H1 (cell line): ENCODE measurements around the gene TTC4. TPM values are rescaled to one million over a fixed set of nuclear protein-coding genes. Genes with fewer than 3 reads are reported as not detected.

Experiments used
- CTCF ChIA-PET: fragments of 300-600 bp; sonication (Branson Sonifier 250); formaldehyde crosslinking; loops from one replicate; lab custom pipeline; 2021; ENCODE audit not compliant: partially characterized antibody; lab: Charles Lee
- POLR2A ChIA-PET: fragments of 300-600 bp; sonication (Branson Sonifier 250); formaldehyde crosslinking; loops from one replicate; lab custom pipeline; 2021; ENCODE audit warnings: inconsistent platforms; ENCODE audit not compliant: partially characterized antibody; lab: Charles Lee
- DNase-seq, 2 experiments: peaks; one replicate each; pipeline versions ENCODE4 v3.0.0 to v3.0.0-alpha.2; 2010 to 2022; ENCODE audit warnings: low spot score in 2 of 2, low read depth in 1 of 2, mixed read lengths in 1 of 2
- FAIRE-seq: peaks from 2 replicates; lab custom pipeline; 2011; peaks lifted over from hg19 to GRCh38; lab: Jason Lieb, UNC
- H2AFZ ChIP-seq: 2 replicates; pipeline ENCODE4 v1.8.1; 2012; ENCODE audit warnings: low read length, inconsistent platforms
- H2AK5ac ChIP-seq: 2 replicates; pipeline ENCODE4 v1.6.1; 2013; ENCODE audit warnings: low read depth, low read length
- H2BK120ac ChIP-seq: replicated peaks from 2 replicates; pipeline ENCODE3; 2013; ENCODE audit warnings: low read depth, low read length, inconsistent platforms
- H2BK12ac ChIP-seq: 2 replicates; pipeline ENCODE4 v1.6.1; 2013; ENCODE audit warnings: low read depth, low read length
- H2BK15ac ChIP-seq: 2 replicates; pipeline ENCODE4 v1.6.1; 2013; ENCODE audit warnings: low read length
- H2BK20ac ChIP-seq: 2 replicates; pipeline ENCODE4 v1.6.1; 2013; ENCODE audit warnings: low read length
- H2BK5ac ChIP-seq: 2 replicates; pipeline ENCODE4 v1.6.1; 2013; ENCODE audit warnings: low read depth, low read length
- H3K14ac ChIP-seq: 2 replicates; pipeline ENCODE4 v1.6.1; 2013; ENCODE audit warnings: inconsistent platforms; ENCODE audit not compliant: insufficient read length
- H3K18ac ChIP-seq: 2 replicates; pipeline ENCODE4 v1.6.1; 2013; ENCODE audit warnings: low read length; ENCODE audit errors: extremely low read depth
- H3K23ac ChIP-seq: 2 replicates; pipeline ENCODE4 v1.6.1; 2013; ENCODE audit warnings: inconsistent platforms; ENCODE audit not compliant: insufficient read length
- H3K23me2 ChIP-seq: 2 replicates; pipeline ENCODE4 v1.6.1; 2013; ENCODE audit warnings: low read depth, low read length
- H3K27ac ChIP-seq: 2 replicates; pipeline ENCODE4 v1.6.1; 2011; ENCODE audit warnings: low read depth, low read length, inconsistent platforms
- H3K27me3 ChIP-seq, 4 experiments: replicated peaks in 1 of 4; 1 replicate in 1 of 4; 2 replicates in 3 of 4; pipeline versions ENCODE4 v1.6.1 to v1.8.1; 2011 to 2013; ENCODE audit warnings: low read length in 3 of 4, mild to moderate bottlenecking in 3 of 4, inconsistent platforms in 2 of 4, mixed read lengths in 2 of 4, moderate library complexity in 1 of 4; ENCODE audit not compliant: control insufficient read depth in 3 of 4, insufficient read depth in 3 of 4; ENCODE audit errors: extremely low read depth in 1 of 4
- H3K36me3 ChIP-seq, 4 experiments: 2 replicates each; pipeline versions ENCODE4 v1.6.1 to v1.8.1; 2011 to 2013; ENCODE audit warnings: mild to moderate bottlenecking in 4 of 4, low read length in 3 of 4, moderate library complexity in 2 of 4, control low read depth in 1 of 4, inconsistent platforms in 1 of 4; ENCODE audit not compliant: insufficient read depth in 4 of 4, control insufficient read depth in 2 of 4
- H3K4ac ChIP-seq: replicated peaks from 2 replicates; pipeline ENCODE3; 2013; ENCODE audit warnings: low read length, low read depth, mixed read lengths, inconsistent platforms; ENCODE audit not compliant: insufficient read length
- H3K4me1 ChIP-seq, 4 experiments: replicated peaks in 1 of 4; 1 replicate in 1 of 4; 2 replicates in 3 of 4; pipeline versions ENCODE4 v1.6.1 to v1.8.1; 2011 to 2013; ENCODE audit warnings: low read length in 3 of 4, inconsistent platforms in 2 of 4, mixed read lengths in 1 of 4; ENCODE audit not compliant: insufficient read depth in 4 of 4, control insufficient read depth in 3 of 4
- H3K4me2 ChIP-seq, 2 experiments: 2 replicates each; pipeline versions ENCODE4 v1.6.1 to v1.8.1; 2011 to 2013; ENCODE audit warnings: low read depth in 2 of 2, low read length in 2 of 2, control low read depth in 1 of 2, inconsistent platforms in 1 of 2, mild to moderate bottlenecking in 1 of 2; ENCODE audit not compliant: insufficient read depth in 1 of 2
- H3K4me3 ChIP-seq, 4 experiments: fragments of 200-600, 300-600 bp in 1 of 4; sonication (generic), shearing (Covaris generic), sonication (Bioruptor Twin) in 1 of 4; 2 replicates each; pipeline versions ENCODE4 v1.5.1 to v1.8.1; 2011 to 2016; ENCODE audit warnings: low read length in 4 of 4, low read depth in 3 of 4, control low read depth in 2 of 4, inconsistent platforms in 2 of 4, mild to moderate bottlenecking in 2 of 4, mixed read lengths in 1 of 4, moderate library complexity in 1 of 4; ENCODE audit not compliant: insufficient read depth in 2 of 4; ENCODE audit errors: extremely low read depth in 1 of 4
- H3K56ac ChIP-seq: replicated peaks from 2 replicates; pipeline ENCODE3; 2013; ENCODE audit warnings: low read depth, mild to moderate bottlenecking, mixed read lengths, low read length, inconsistent platforms; ENCODE audit not compliant: insufficient read length
- H3K79me1 ChIP-seq: 2 replicates; pipeline ENCODE4 v1.6.1; 2013; ENCODE audit warnings: low read depth, low read length, control low read depth
- H3K79me2 ChIP-seq, 2 experiments: 2 replicates each; pipeline versions ENCODE4 v1.6.1 to v1.8.1; 2012 to 2013; ENCODE audit warnings: low read length in 2 of 2, mild to moderate bottlenecking in 2 of 2, inconsistent platforms in 1 of 2; ENCODE audit not compliant: insufficient read depth in 2 of 2, control insufficient read depth in 1 of 2
- H3K9ac ChIP-seq, 4 experiments: replicated peaks in 1 of 4; 1 replicate in 1 of 4; 2 replicates in 3 of 4; pipeline versions ENCODE4 v1.6.1 to v1.8.1; 2011 to 2013; ENCODE audit warnings: low read depth in 3 of 4, low read length in 3 of 4, control low read depth in 2 of 4, mild to moderate bottlenecking in 2 of 4, moderate library complexity in 2 of 4, inconsistent platforms in 1 of 4; ENCODE audit errors: extremely low read depth in 1 of 4
- H3K9me3 ChIP-seq, 2 experiments: 2 replicates each; pipeline versions ENCODE4 v1.6.1 to v1.8.1; 2012 to 2013; ENCODE audit warnings: mild to moderate bottlenecking in 2 of 2, moderate library complexity in 2 of 2, control low read depth in 1 of 2, inconsistent platforms in 1 of 2, low read depth in 1 of 2, low read length in 1 of 2, mixed read lengths in 1 of 2; ENCODE audit not compliant: insufficient read depth in 2 of 2
- H4K20me1 ChIP-seq, 2 experiments: replicated peaks in 1 of 2; 2 replicates each; pipeline versions ENCODE3 to v1.8.1; 2011 to 2013; ENCODE audit warnings: inconsistent platforms in 2 of 2, low read length in 2 of 2, mild to moderate bottlenecking in 1 of 2; ENCODE audit not compliant: insufficient read depth in 2 of 2, control insufficient read depth in 1 of 2
- H4K5ac ChIP-seq: 2 replicates; pipeline ENCODE4 v1.6.1; 2013; ENCODE audit warnings: low read length, low read depth, mixed read lengths, inconsistent platforms; ENCODE audit not compliant: insufficient read length
- H4K8ac ChIP-seq: 2 replicates; pipeline ENCODE4 v1.8.0; 2013; ENCODE audit warnings: mild to moderate bottlenecking, moderate library complexity, low read length, inconsistent platforms; ENCODE audit not compliant: insufficient read depth; ENCODE audit errors: extremely low read depth
- H4K91ac ChIP-seq: replicated peaks from 2 replicates; pipeline ENCODE3; 2013; ENCODE audit warnings: low read length, mixed read lengths, inconsistent platforms; ENCODE audit not compliant: insufficient read length
- ASH2L ChIP-seq: fragments of 200-600, 300-600 bp; sonication (generic); IDR thresholded peaks from one replicate; pipeline ENCODE4 v1.7.1; 2017; ENCODE audit warnings: low read length
- CBX5 ChIP-seq: fragments of 300-800, 300-1000 bp; sonication (generic); IDR thresholded peaks from 2 replicates; pipeline ENCODE4 v1.7.1; 2016; ENCODE audit warnings: antibody characterized with exemption, low read length, low read depth
- MAX ChIP-seq: IDR thresholded peaks from 2 replicates; pipeline ENCODE4 v1.6.1; 2012; ENCODE audit warnings: inconsistent platforms
- SUZ12 ChIP-seq: fragments of 200-600 bp; sonication (generic); IDR thresholded peaks from 2 replicates; pipeline ENCODE4 v1.6.1; 2012; ENCODE audit warnings: mild to moderate bottlenecking, inconsistent platforms, low read length, moderate library complexity, mixed read lengths
- TAF1 ChIP-seq: IDR thresholded peaks from 2 replicates; pipeline ENCODE4 v1.6.1; 2011; ENCODE audit warnings: mild to moderate bottlenecking, low read depth, low read length
- TBP ChIP-seq: IDR thresholded peaks from 2 replicates; pipeline ENCODE4 v1.6.1; 2011; ENCODE audit warnings: low read depth, low read length, improper control_type of control experiment
- TEAD4 ChIP-seq: IDR thresholded peaks from 2 replicates; pipeline ENCODE4 v1.6.1; 2012; ENCODE audit warnings: low read depth, low read length, inconsistent platforms, mixed read lengths
- WGBS, 2 experiments: shearing (Covaris generic) in 1 of 2; methylation state at CpG; one replicate each; pipeline versions ENCODE4 v1.1.6 to v1.1.7; 2013 to 2015; ENCODE audit warnings: low lambda C conversion rate in 2 of 2, mixed read lengths in 2 of 2, inconsistent platforms in 1 of 2, low coverage in 1 of 2, missing lambda C conversion rate in 1 of 2; ENCODE audit not compliant: insufficient replicate concordance in 2 of 2, insufficient coverage in 1 of 2, insufficient read length in 1 of 2; ENCODE audit errors: extremely low coverage in 1 of 2, missing lambda C conversion rate in 1 of 2; 5-methylcytosine and 5-hydroxymethylcytosine counted together
- polyA plus RNA-seq, 7 experiments: library from polyadenylated mRNA; depleted of rRNA in 3 of 7; stranded (reverse) in 5 of 7; unstranded in 2 of 7; fragments of >200 nt in 5 of 7; fragments of 200-250 nt in 2 of 7; gene quantifications; 1 replicate in 5 of 7; 2 replicates in 1 of 7; 4 replicates in 1 of 7; pipeline versions ENCODE4 v1.2.1 to v1.2.3, GENCODE V29; 2011 to 2013; ENCODE audit warnings: missing spikeins in 2 of 7, mixed read lengths in 2 of 7
- total RNA-seq: library from RNA; stranded (reverse); fragmentation: NEBNext Ultra II Directional; extraction: Animal tissue kit (Norgen Biotek cat#: 25700); gene quantifications from 2 replicates; pipeline ENCODE4 v1.2.1, GENCODE V29; 2021

TTC4 gene
- total and polyA plus RNA-seq, 2 of the 8 experiments (the other 6 are each of a cell fraction or from before 2014, with no cell fraction given) = 21.0 to 25.1 TPM

GRCh38 chr1:54701066-54701465 is 14.6 kb upstream of the TTC4 start:
- Histone ChIP-seq H3K23me2 (no peaks in the 10 kb centered on the region), H3K79me2 (no peaks in the 10 kb centered on the region), H2BK5ac (no peak overlapping the region), H3K23ac (no peak overlapping the region), H3K79me1 (no peaks in the 10 kb centered on the region), H3K56ac (no peak overlapping the region), H4K5ac (no peak overlapping the region), H4K8ac (no peak overlapping the region), H2BK120ac (no peak overlapping the region), H4K20me1 (no peaks in the 10 kb centered on the region), H3K4me2 (no peak overlapping the region), H3K9me3 (no peaks in the 10 kb centered on the region), H2BK20ac (no peak overlapping the region), H3K36me3 (no peaks in the 10 kb centered on the region), H3K4me1 (no peaks in the 10 kb centered on the region), H3K4ac (no peak overlapping the region), H3K27ac (no peak overlapping the region), H2BK15ac (no peak overlapping the region), H3K27me3 (0 out of 7 replicates have a peak, but pooled peaks cover 0 to 3% (median 1%) of the 10 kb centered on the region in 4 experiments), H3K9ac (no peak overlapping the region), H3K4me3 (no peak overlapping the region), H3K18ac (no peak overlapping the region), H2AFZ (no peak overlapping the region), H4K91ac (no peak overlapping the region), H2BK12ac (no peak overlapping the region), H3K14ac (no peak overlapping the region), H2AK5ac (no peak overlapping the region)
- POLR2A ChIA-PET = no interaction called here
- TF ChIP-seq TAF1 (no peak), TEAD4 (no peak), CBX5 (no peak), MAX (no peak), ASH2L (no peak), SUZ12 (no peak), TBP (no peak)
- WGBS, 2 experiments = 92% methylated on average over 9 of the region's 9 CpGs; no CpG with 5 or more reads in 1 of the 2 experiments
- DNase-seq (no peak), FAIRE-seq (no peak)
- CTCF ChIA-PET = interaction anchor here (1.2 to 3.7 kb wide), 4 partner anchors 15 to 244 kb away, joined by 3 to 13 read pairs (median 3); partner anchors contain the start of gene TTC4
